ENCODE results near the gene HSPG2.

HSPG2 gene

DNA sequence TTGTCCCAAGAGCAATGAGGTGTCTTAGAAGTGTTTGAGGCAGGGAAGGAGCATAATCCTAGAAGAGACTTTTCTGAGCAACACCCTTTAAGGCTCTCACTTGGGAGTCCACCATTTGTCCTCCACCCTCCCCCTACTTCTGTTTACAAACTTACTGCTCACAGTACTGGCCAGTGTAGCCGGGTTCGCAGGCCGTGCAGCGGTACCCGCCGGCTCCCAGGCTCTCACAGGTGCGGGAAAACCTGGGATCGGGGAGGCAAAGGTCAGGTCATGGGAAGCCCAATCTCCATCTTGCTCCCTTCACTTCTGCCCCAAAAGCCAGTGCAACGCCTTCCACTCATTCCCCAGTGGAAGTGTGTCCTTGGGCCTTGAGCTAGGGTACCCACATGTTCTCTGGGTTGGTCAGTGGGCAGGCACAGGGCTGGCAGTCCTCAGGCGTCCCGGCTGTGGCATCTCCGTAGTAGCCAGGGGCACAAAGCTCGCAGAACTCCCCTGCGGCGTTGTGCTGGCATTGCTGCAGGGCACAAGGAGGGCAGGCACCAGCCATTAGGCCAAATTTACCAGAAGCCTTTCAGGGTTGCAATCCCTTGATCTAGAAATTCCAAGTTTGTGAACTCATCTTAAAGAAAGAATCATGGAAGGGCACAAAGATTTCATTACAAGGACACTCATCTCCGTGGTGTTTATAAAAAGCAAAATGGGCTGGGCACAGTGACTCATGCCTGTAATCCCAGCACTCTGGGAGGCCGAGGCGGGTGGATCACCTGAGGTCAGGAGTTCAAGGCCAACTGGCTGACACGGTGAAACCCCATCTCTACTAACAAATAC lies 75.3 kb downstream of the HSPG2 start:
- DNase-seq (ENCODE audit: low read depth in 3 of 3): no peak

DNA sequence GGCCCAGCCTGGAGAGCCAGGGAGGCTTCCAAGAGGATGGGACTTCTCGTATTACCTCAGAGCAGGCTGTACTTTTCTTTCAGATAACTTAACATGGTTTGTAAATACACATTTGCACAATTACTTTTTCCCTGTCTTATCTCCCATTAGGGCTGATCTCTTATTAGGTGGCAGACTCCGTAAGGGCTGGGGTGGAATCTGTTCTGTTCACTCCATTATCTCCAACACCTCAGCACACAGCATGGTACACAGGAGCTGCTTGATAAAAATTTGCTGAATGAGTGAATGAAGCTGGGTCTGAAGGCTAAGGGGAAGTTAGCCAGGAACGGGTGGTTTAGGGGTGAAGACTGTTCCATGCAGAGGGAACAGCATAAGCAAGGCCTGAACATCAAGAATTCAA lies 76.1 kb downstream of the HSPG2 start:
- no peak for DNase-seq (ENCODE audit: low read depth in 3 of 3)

DNA sequence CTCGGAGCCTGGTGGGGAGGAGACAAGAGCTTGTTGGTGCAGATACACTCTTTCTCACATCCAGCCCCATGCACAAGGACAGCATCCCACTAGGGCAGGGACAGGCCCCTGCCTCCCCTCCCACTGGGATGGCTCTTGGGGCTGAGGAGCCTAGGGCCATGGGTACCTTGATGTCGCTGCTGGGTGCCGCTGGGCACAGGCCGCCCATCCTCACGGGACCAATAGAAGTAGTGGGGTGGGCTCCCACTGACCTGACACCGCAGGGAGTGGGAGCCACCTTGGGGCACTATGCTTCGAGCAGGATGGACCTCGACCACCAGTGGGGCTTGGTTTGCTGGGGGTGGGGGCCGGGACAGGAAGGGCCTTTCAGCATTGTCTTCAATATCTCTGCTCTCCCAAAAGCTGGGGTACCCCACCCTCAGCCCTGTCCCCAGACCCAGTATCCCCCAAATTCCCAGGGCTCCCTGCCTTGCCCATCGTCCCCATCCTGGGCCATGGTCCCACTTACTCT lies 77.4 kb downstream of the HSPG2 start:
- DNase-seq (ENCODE audit: low read depth in 3 of 3): no peak

DNA sequence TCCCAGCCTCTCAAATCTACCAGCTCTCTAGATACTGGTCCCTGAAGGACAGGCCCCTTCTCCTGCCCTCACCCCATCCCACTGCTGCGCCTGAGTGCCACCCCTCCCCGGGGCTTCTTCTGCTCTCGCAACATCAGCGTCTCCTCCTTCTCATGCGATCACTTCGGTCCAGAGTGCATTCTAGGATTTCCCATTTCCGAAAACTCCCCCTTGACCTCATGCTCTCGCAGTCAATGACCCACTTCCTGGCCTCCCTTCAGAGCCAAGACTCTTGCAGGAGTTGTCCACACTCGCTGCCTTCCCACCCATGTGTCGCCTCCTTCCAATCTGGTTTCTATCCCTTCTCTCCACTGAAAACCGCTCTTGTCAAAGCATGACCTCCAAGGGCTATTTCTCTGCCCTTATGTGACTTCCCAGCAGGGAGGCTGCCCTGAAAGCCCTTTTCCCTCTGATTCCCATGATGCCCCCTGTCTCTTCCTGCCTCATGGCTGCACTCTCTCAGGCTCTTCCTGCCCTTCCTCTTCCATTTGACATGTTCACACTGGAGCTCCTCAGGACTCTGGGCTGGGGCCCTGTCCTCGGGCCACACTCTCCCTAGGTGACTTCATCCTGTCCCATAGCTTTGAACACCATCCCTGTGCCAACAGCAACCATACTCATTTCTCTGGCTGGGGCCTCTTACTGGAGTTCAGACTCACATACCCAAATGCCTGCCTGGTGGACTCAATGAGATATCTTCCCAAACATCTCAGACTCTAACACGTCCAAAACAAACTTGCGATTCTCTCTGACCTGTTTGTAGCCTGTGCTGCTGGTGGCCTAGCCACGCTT lies 79.1 kb downstream of the HSPG2 start:
- DNase-seq (ENCODE audit: low read depth in 3 of 3): no peak

DNA sequence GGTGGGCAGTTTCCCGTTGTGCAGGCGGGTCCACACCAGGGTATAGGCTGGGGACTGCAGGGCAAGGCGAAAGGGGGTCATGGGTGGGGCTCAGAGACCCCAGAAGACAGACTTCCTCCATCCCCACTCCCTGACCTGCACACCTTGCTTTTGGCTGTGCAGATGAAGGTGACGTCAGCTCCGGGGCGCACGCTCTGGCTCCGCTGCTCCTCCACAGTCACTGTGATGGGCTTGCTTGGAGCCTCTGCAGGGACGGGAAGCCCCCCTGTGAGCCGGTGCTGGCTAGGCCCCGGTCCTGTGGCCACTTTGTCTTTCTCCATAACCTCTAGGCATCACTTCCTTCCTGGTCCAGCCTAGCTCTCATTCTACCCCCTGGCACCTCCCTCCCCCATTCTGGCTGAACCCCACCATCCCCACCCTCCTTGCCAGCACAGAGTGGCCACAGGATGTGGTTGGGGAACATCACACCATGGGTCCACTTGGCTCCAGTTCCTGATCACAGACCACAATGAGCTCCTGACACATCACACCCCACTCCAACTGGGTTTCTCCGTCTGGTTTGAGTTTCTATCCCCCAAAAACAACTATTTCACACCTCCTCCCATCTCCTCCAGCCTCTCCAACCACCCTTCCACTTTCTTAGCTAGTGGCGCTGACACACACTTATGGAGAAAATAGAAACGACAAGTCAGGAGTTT lies 79.8 kb downstream of the HSPG2 start:
- no peak for DNase-seq (ENCODE audit: low read depth in 3 of 3)

DNA sequence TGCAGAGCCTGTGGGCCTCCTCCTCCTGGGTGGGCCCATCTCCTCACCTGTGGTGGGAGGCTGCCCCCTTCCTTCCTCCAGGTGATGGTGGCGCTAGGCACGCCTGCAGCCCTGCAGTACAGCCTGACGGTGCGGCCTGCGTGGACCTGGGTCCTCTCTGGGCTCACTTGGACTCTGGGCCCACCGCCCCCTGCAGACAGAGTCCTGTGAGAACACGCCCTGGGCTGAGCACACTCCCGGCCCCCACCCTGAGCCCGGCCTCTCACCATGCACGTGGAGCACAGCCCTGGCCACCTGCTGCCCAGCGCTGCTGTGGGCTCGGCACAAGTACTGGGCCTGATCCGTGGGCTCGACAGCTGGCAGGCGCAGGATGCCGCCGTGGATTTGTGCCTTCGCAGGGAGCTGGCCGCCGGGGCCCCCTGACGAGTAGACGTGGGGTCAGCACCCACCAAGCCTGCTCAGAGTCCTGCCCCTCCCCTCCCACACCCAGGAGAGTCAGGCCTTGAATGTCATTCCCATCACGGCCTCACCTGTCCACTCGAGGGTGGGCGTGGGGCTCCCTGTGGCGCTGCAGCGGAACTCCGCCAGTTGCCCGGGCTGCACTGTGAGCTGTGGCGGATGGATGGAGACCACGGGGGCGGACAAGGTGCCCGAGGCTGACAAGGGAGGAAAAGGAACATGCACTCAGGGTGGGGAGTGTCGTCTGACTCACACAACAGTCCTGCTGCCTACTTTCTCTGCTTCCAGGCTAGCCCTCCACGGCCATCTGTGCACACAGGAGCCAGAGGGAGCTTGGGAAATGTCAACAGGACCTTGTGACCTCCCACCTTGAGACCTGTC lies 81.6 kb downstream of the HSPG2 start:
- no peak for DNase-seq (ENCODE audit: low read depth in 3 of 3)

DNA sequence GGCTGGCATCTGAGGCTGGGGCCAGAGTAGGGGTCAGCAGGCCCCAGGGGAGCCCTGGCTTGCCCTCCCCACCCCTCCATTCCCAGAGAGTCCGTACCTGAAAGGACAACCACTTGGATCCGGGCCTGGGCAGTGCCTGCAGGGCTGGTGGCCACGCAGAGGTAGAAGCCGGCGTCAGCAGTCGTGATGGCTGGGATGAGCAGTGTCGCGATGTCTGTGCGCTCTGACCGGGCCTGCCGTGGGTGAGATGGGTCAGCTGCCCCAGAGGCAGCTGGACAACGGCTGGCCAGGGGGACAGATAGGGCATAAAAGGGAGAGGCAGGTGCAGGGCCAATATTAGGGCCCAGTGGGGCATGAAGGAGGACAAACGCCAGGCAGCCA lies 82.4 kb downstream of the HSPG2 start:
- no peak for DNase-seq (ENCODE audit: low read depth in 3 of 3)

DNA sequence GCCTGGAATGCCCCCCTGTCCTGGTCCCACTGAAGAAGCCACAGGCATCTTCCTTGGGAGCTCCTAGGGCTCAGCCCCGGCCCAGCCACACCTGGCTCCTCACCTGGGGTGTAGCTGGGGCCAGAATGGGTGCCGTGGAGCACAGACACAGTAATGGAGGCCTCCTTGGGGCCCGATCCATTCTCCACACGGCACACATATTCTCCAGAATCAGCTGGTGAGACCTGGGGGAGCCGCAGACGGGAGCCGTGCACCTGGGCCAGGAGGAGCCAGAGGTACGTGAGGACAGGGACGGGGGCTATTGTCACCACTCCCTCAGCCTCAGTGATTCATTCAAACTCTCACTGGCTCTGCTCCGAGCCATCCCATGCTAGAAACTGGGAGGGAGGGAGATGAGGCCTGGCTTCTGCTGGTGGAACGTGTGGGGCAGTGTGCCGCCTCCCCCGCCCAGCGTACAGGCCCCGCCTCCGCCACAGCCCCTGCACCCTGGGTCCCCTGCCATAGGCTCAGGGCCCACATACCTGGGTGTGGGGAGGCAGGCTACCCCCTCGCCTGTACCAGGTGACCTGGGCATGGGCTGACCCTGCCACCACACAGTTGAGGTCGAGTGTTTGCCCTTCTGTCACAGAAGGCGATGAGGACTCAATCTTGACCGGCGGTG lies 82.9 kb downstream of the HSPG2 start:
- DNase-seq (ENCODE audit: low read depth in 3 of 3): no peak

DNA sequence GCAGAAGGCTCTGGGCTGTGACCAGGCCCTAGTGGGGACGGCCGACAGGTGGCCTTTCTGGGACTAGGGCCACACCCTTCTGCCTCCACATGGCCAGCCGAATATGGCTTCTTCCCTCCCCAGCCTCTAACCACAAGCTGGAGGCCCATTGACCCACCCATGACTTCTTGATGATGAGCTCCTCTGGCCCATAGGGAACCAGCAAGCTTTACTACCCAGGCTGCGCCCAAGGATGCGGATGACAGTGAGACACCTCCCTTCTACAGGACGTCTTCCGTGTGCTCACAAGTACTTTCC lies 84.0 kb downstream of the HSPG2 start:
- no peak for DNase-seq (ENCODE audit: low read depth in 3 of 3)

DNA sequence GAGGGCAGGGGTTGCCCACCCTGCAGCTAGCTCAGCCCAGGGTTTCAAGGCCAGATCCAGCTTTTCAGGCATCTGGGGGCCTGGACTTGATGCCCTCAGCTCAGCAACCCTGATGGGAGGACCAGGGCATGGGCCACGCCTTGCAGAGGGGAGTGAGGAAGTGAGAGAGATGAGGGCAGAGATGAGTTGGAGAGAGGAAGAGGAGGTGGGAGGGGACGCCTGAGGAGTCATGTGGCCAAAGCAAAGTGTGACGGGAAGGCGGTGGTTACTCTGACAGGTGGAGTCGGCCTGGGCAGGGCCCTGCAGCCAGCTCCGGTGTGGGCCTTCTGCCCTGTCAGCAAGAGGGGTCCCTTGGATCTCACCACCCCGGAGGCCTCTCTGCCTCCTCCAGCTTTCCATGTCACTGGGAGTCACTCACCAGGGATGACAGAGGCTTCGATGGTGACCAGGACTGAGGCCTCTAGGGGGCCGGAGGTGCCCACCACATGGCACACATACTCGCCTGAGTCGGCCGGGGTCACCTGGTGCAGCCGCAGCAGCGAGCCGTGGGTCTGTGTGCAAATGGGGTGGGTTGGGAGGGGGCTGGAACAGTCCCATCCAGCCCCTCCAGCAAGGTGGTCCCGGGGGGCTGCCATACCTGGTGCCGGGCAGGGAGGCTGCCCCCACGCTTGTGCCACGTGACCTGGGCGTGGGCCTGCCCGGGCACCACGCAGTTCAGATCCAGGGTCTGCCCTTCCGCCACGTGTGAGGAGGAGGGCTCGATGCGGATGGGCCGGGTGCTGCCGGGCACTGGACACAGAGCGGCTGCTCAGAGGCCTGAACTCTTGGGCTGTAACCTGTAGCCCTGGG lies 84.6 kb downstream of the HSPG2 start:
- DNase-seq (ENCODE audit: low read depth in 3 of 3): no peak

DNA sequence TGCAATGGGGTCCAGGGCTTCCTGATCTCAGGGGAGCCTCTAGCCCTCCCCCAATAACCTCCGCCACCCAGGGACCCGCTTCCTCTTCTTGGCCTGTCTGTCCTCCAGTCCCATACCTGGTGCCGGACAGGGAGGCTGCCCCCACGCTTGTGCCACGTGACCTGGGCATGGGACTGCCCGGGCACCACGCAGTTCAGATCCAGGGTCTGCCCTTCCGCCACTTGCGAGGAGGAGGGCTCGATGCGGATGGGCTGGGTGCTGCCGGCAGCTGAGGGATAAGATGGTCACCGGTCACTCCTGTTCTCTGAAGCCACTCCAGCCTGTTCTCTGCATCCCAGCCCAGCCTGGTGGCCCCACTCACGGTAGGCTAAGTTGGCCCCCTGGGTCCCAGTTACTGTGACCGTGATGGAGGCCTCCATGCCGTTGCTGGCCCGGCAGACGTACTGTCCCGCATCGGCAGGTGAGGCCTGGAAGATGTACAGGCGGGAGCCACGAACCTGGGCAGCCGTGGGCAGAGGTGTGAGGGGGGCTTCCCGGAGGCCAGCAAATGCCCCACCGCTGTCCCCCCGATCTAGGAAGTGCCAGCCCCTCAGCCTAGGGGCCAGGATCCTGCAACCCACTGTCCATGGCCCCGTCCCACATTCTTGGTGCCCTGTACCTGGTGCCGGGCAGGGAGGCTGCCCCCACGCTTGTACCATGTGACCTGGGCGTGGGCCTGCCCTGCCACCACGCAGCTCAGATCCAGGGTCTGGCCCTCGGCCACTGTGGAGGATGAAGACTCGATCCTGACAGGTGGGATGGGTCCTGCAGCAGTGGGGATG lies 85.5 kb downstream of the HSPG2 start:
- DNase-seq (ENCODE audit: low read depth in 3 of 3): no peak

DNA sequence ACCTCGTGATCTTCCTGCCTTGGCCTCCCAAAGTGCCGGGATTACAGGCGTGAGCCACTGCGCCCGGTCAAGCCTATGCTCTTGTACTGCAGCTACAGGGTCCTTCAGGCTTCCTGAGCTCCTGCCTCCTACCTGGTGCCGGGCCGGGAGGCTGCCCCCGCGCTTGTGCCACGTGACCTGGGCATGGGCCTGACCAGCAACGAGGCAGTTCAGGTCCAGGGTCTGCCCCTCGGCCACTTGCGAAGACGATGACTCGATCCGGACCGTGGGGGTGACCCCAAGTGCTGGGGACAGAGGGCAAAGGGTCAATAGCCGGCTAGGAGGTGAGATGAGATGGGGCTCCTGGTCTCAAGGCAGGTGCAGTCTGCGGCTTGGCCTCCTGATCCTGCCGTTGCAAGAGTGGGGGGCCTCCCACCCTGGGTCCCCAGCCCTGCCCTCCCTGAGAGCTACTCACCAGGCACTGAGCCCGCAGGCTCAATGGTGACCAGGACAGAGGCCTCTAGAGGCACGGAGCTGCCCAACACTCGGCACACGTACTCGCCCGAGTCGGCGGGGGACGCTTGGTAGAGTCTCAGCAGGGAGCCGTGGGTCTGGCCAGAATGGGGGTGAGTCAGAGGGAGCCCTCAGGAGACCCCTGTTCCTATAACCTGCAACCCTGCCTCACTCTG lies 87.1 kb downstream of the HSPG2 start:
- no peak for DNase-seq (ENCODE audit: low read depth in 3 of 3)

DNA sequence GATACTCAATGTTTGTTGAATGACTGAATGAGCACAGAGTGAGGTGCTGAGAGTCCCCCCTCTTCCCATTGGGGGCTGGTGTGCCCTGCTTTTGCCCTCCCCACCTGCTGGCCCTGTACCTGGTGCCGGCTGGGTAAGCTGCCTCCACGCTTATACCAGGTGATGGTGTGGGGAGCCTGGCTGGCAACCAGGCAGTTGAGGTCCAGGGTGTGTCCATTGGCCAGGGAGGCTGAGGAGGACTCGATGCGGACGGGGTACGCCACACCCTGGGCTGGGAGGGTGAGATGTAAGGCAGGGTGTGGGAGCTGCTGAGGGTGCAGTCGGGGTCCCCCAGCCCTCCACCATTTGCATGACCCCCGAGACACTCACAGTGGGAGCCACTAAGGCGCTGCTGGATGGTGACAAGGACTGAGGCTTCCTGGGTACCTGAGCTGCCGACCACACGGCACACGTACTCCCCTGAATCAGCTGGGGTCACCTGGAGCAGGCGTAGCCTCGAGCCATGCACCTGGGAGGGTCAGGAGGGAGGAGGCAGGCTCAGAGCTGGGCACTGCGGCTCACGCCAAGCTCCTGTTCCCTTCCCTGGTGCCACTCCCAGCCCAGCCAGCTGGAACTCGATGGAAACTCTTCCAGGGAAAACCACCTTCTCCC lies 88.5 kb downstream of the HSPG2 start:
- no peak for DNase-seq (ENCODE audit: low read depth in 3 of 3)

DNA sequence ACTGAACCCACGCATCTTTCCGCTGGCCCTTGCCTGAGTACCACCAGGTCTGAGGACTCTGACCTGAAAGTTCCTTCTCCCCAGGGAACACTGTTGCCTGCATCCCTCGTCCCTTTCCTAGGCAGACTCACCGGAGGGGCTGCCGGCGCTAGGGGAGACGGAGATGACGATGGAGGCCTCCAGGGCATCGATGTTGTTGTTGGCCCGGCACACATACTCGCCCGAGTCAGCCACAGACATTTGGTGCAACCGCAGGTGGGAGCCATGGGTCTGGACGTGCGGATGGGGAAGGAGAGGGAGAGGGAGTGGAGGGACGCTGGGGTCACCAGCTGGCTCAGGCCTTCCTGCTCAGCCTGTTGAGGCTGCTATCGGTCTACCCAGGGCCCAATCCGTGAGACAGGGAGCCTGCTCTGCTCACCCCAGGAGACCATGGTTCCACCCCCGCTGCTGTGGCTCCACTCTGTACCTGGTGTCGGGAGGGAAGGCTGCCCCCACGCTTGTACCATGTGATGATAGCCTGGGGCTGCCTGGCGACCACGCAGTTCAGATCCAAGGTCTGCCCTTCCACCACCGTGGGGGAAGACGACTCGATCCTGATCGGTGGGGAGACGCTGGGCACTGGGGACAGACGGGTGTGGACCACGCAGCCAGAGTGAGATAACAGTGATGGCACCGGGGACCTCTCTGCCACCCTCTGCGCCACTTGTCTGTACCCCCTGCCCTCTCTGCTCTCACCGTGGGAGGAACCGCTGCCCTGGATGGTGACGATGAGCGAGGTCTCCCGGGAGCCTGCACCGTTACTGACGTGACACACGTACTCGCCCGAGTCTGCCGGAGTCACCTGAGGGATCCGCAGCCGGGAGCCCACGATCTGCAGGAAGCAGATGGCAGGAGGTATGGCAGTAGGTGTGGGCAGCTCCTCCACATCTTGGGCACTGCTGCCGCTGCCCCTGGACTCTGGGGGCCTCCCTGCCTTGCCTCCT lies 89.6 kb downstream of the HSPG2 start:
- DNase-seq (ENCODE audit: low read depth in 3 of 3): no peak

DNA sequence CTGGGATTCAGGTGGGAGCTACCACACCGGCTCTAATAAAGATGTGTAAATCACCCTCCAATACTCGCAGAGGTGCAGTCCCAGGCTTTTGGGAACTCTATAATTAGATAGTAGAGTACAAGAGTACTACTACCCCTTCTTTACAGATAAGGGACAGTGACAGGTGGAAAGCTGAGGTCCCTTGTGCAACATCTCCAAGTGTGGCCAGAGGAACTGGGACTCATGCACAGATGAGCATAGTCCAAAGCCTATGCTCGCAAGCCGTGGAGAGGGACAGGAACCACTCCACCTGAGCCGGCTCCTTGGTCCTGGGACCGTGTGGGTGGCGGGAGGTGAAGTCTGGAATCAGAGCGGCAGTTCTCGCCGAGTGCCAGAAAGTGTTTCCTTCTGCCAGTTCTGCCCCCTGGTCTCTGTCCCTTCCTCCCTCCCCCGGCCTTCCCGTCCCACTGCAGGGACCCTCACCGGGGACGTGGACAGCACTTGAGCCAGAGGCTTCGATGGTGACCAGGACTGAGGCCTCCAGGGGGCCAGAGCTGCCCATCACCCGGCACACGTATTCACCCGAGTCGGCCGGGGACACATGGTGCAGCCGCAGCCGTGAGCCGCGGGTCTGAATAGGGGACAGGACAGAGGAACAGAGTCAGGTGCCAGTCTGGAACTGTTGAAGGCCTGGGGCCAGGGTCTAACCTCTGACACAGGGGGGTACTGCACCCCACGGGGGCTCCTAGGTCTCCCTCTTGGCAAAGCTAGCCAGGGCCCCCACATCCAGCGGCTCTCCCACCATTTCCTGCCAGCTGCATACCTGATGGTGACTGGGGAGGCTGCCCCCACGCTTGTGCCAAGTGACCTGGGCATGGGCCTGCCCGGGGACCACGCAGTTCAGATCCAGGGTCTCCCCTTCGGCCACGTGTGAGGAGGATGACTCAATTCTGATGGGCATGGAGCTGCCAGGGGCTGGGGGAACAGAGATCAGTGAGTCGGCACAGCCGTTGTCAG lies 91.2 kb downstream of the HSPG2 start:
- DNase-seq (ENCODE audit: low read depth in 3 of 3): no peak

DNA sequence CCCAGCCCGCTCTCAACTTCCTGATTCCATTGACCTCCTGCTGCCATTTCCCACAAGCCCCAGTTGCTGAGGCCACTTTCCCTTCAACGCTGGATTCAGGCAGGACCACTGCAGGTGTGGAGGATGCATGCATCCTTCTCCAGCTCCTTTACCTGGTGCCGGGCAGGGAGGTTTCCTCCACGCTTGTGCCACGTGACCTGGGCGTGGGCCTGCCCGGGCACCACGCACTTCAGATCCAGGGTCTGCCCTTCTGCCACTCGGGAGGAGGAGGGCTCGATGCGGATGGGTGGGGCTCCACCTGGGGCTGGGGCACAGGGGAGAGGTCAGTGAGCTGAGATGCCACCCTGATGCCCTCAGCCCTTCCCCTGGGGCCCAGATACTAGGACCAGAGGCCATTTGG lies 93.1 kb downstream of the HSPG2 start:
- no peak for DNase-seq (ENCODE audit: low read depth in 3 of 3)
